ENCODE measurements around the gene CLDN1. TPM values are rescaled to one million over a fixed set of nuclear protein-coding genes. Genes with fewer than 3 reads are reported as not detected.

Gene CLDN1
- total RNA-seq, 4 donors from 2014 or later = 0.25 to 1.00 (median 0.36) TPM; not detected in 1

DNA sequence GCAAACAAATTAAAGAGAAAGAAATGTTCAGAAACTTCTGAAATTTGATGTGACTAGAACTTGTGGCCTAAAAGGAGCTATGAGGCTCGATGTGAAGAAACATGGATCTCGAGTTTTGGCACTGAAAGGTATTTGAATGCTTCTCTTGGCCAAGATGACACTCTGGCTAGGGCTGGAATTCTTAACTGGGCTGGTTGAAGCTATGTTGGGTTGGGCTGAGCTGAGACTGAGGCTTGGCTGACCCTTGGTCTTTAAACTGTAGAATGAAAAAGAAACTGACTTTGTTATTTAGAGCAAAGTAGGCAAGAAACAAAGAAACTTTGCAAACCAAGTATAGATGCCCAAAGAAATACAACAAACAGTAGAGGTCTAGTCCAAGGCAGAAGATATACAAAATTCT is 37.6 kb upstream of the CLDN1 start:
- no peak overlapping the region for H3K4me3 ChIP-seq
- no peaks in the 10 kb centered on the region for H3K4me1 ChIP-seq
- intact Hi-C loops (cut with DNase I; ENCODE audit: low total_unique reads) = no loop called here
- DNase-seq = no peak
- H3K9me3 ChIP-seq = no peaks in the 10 kb centered on the region
- ATAC-seq = no peak
- no peaks in the 10 kb centered on the region for H3K36me3 ChIP-seq
- TF ChIP-seq, protein P1, sequence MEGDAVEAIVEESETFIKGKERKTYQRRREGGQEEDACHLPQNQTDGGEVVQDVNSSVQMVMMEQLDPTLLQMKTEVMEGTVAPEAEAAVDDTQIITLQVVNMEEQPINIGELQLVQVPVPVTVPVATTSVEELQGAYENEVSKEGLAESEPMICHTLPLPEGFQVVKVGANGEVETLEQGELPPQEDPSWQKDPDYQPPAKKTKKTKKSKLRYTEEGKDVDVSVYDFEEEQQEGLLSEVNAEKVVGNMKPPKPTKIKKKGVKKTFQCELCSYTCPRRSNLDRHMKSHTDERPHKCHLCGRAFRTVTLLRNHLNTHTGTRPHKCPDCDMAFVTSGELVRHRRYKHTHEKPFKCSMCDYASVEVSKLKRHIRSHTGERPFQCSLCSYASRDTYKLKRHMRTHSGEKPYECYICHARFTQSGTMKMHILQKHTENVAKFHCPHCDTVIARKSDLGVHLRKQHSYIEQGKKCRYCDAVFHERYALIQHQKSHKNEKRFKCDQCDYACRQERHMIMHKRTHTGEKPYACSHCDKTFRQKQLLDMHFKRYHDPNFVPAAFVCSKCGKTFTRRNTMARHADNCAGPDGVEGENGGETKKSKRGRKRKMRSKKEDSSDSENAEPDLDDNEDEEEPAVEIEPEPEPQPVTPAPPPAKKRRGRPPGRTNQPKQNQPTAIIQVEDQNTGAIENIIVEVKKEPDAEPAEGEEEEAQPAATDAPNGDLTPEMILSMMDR (IDR thresholded peaks at IDR 0.05 in 4 of 5, conservative IDR thresholded peaks at IDR 0.05 in 1 of 5) = no peak
- no peak for TF ChIP-seq POLR2A (IDR thresholded peaks at IDR 0.05)
- no peak overlapping the region for H3K27ac ChIP-seq
- in situ Hi-C loops (cut with MboI; ENCODE audit: low sequenced_read_pairs in 4 of 4) = no loop called here
- H3K27me3 ChIP-seq = no peaks in the 10 kb centered on the region

DNA sequence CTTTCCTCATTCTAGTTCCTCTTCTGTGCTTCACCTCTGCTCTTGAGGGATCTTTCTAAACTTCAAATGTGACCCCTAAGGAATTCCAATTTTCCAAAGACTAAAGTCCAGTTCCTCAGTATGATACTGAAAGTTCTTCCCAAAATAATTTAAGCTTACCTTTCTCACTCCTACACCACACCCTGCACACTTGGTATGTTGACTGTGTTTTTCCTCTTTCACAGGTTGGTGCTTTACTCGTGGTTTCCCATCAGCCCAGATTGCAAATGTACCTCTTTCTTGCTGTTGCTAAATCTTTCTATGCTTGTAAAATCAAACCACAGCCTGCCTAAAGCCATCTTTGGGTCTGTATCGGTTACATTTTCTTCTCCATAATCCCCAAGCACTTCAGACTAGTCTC is 35.2 kb upstream of the CLDN1 start:
- H3K9me3 ChIP-seq = no peaks in the 10 kb centered on the region
- ATAC-seq (no peak), DNase-seq (no peak)
- no peak overlapping the region for H3K27ac ChIP-seq
- intact Hi-C loops (cut with DNase I; ENCODE audit: low total_unique reads) (no loop called here), in situ Hi-C loops (cut with MboI; ENCODE audit: low sequenced_read_pairs in 4 of 4) (no loop called here)
- H3K27me3 ChIP-seq = no peaks in the 10 kb centered on the region
- TF ChIP-seq, protein P1 (IDR thresholded peaks at IDR 0.05 in 4 of 5, conservative IDR thresholded peaks at IDR 0.05 in 1 of 5) = no peak
- TF ChIP-seq POLR2A (IDR thresholded peaks at IDR 0.05) = no peak
- H3K36me3 ChIP-seq = no peaks in the 10 kb centered on the region
- H3K4me1 ChIP-seq = no peaks in the 10 kb centered on the region
- H3K4me3 ChIP-seq = no peak overlapping the region

DNA sequence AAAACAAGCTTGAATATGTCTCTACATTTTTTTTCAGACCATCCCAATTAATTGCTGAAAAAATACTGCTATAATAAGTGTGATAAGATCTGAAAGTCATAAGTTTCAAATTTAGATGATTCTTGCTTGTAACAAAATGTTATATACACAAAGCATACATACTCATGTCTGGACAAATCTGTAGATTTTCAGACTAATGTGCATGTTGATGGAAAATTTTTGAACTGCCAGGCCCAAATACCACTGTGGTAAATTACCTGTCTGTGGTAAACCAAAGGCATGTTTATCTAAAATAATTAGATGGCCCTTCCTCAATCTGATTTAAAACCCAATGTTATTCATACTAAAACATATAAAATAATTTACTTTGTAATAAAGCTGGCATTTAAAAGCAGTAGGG is 34.0 kb upstream of the CLDN1 start:
- Histone ChIP-seq H3K27ac (no peak overlapping the region), H3K4me3 (no peak overlapping the region), H3K27me3 (no peaks in the 10 kb centered on the region), H3K36me3 (no peaks in the 10 kb centered on the region), H3K9me3 (no peaks in the 10 kb centered on the region), H3K4me1 (no peaks in the 10 kb centered on the region)
- DNase-seq (no peak), ATAC-seq (no peak)
- in situ Hi-C loops (cut with MboI; ENCODE audit: low sequenced_read_pairs in 4 of 4) (no loop called here), intact Hi-C loops (cut with DNase I; ENCODE audit: low total_unique reads) (no loop called here)
- TF ChIP-seq, protein P1 (IDR thresholded peaks at IDR 0.05 in 4 of 5, conservative IDR thresholded peaks at IDR 0.05 in 1 of 5) = no peak
- no peak for TF ChIP-seq POLR2A (IDR thresholded peaks at IDR 0.05)

DNA sequence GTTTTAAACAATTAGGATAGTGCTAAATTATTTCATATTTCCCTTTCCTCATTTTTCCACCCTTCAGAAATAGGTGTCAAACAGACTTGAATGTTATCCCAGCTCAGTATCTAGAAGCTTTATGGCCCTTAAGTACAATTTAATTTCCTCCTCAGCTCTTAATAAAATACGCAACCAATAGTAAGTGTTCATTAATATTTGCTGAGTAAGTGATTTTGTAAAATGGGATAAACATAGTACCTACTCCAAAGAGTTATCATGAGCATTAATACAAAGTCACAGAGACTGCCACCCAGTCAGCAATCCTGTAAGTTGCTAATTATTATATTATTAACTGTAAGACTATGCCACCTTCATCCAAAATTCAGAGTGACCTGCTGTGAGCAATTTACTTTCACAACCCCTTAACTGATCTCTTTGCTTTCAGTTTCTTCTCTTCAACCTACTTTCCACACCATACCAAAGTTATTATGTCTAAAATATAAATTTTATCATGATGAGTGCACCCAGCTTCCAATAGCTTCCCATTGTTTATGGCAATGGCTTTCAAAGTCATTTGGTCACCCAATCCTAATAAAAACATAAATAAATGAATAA is 30.7 kb upstream of the CLDN1 start:
- Histone ChIP-seq H3K9me3 (no peaks in the 10 kb centered on the region), H3K36me3 (no peaks in the 10 kb centered on the region), H3K27ac (no peak overlapping the region), H3K4me1 (no peaks in the 10 kb centered on the region), H3K4me3 (no peak overlapping the region), H3K27me3 (no peaks in the 10 kb centered on the region)
- ATAC-seq (no peak), DNase-seq (no peak)
- in situ Hi-C loops (cut with MboI; ENCODE audit: low sequenced_read_pairs in 4 of 4) = no loop called here
- intact Hi-C loops (cut with DNase I; ENCODE audit: low total_unique reads) = no loop called here
- TF ChIP-seq, protein P1 (IDR thresholded peaks at IDR 0.05 in 4 of 5, conservative IDR thresholded peaks at IDR 0.05 in 1 of 5) = no peak
- TF ChIP-seq POLR2A (IDR thresholded peaks at IDR 0.05) = no peak

DNA sequence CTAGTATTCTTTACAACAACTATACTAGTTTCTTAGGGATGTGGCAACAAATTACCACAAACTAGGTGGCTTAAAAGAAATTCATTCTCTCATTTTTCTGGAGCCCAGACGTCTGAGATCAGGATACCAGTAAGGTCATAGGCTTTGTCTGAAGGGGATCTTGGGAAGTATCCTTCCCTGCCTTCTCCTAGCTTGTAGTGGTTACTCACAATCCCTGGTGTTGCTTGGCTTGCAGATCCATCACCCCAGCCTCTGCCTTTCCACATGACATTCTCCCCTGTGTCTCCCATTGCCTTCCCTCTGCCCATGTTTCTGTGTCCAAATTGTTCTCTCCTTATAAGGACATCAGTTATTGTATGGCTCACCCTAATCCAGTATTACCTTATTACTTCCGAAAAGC is 24.3 kb upstream of the CLDN1 start:
- intact Hi-C loops (cut with DNase I; ENCODE audit: low total_unique reads) (no loop called here), in situ Hi-C loops (cut with MboI; ENCODE audit: low sequenced_read_pairs in 4 of 4) (no loop called here)
- no peak for DNase-seq
- no peak for TF ChIP-seq POLR2A (IDR thresholded peaks at IDR 0.05)
- TF ChIP-seq, protein P1 (IDR thresholded peaks at IDR 0.05 in 4 of 5, conservative IDR thresholded peaks at IDR 0.05 in 1 of 5) = no peak
- H3K36me3 ChIP-seq = no peaks in the 10 kb centered on the region
- no peak overlapping the region for H3K27ac ChIP-seq
- no peaks in the 10 kb centered on the region for H3K27me3 ChIP-seq
- no peak for ATAC-seq
- no peak overlapping the region for H3K4me3 ChIP-seq
- H3K4me1 ChIP-seq = no peaks in the 10 kb centered on the region
- H3K9me3 ChIP-seq = no peaks in the 10 kb centered on the region

Measured in gastrocnemius medialis (tissue), 4 donors.